Endometrium (tissue), 2 donors: ENCODE measurements around the gene FAP.

Experiments used
- FAIRE-seq: peaks from 2 replicates; lab custom pipeline; 2012; peaks lifted over from hg19 to GRCh38; lab: Jason Lieb, UNC
- donor health status: control.
- donor health status: control.

Gene FAP

GRCh38 chr2:162123806-162124758 lies 119.2 kb downstream of the FAP start:
- FAIRE-seq, result peak; percentile 89
